H9 (cell line): Measurements from ENCODE around the gene MIB2. TPM values are rescaled to one million over a fixed set of nuclear protein-coding genes. Genes with fewer than 3 reads are reported as not detected.

Experiments used
- DNase-seq: peaks from one replicate; pipeline ENCODE4 v3.0.0-alpha.2; 2017
- H2AFZ ChIP-seq: one replicate; pipeline ENCODE4 v1.6.1; 2013; ENCODE audit warnings: mild to moderate bottlenecking, low read length, control low read depth, moderate library complexity
- H2AK5ac ChIP-seq: 2 replicates; pipeline ENCODE4 v1.6.1; 2013; ENCODE audit warnings: low read length, control low read depth, mixed read lengths; ENCODE audit not compliant: insufficient read length
- H2BK120ac ChIP-seq: one replicate; pipeline ENCODE4 v1.6.1; 2013; ENCODE audit warnings: low read depth, mild to moderate bottlenecking, low read length, control low read depth, inconsistent platforms; ENCODE audit not compliant: poor library complexity, severe bottlenecking
- H2BK12ac ChIP-seq: 2 replicates; pipeline ENCODE4 v1.6.1; 2013; ENCODE audit warnings: low read length, control low read depth, mixed read lengths, low read depth; ENCODE audit not compliant: insufficient read length
- H2BK15ac ChIP-seq: 2 replicates; pipeline ENCODE4 v1.6.1; 2013; ENCODE audit warnings: low read depth, low read length, control low read depth
- H2BK20ac ChIP-seq: one replicate; pipeline ENCODE4 v1.6.1; 2013; ENCODE audit warnings: low read depth, mild to moderate bottlenecking, low read length, control low read depth, inconsistent platforms; ENCODE audit not compliant: poor library complexity, severe bottlenecking
- H2BK5ac ChIP-seq: 2 replicates; pipeline ENCODE4 v1.6.1; 2013; ENCODE audit warnings: low read length, control low read depth, mixed read lengths; ENCODE audit not compliant: insufficient read length
- H3K14ac ChIP-seq: 2 replicates; pipeline ENCODE4 v1.6.1; 2013; ENCODE audit warnings: low read length, control low read depth; ENCODE audit not compliant: insufficient read depth
- H3K18ac ChIP-seq: 2 replicates; pipeline ENCODE4 v1.6.1; 2013; ENCODE audit warnings: low read depth, mild to moderate bottlenecking, mixed read lengths, low read length, control low read depth; ENCODE audit not compliant: insufficient read length
- H3K23ac ChIP-seq: 2 replicates; pipeline ENCODE4 v1.6.1; 2013; ENCODE audit warnings: low read length, control low read depth, mixed read lengths, low read depth; ENCODE audit not compliant: insufficient read length
- H3K23me2 ChIP-seq: 2 replicates; pipeline ENCODE4 v1.6.1; 2013; ENCODE audit warnings: low read depth, mild to moderate bottlenecking, mixed read lengths, low read length, control low read depth; ENCODE audit not compliant: insufficient read length, poor library complexity, severe bottlenecking
- H3K27ac ChIP-seq: 2 replicates; pipeline ENCODE4 v1.5.1; 2013; ENCODE audit warnings: low read length, control low read depth, mixed read lengths, low read depth; ENCODE audit not compliant: insufficient read length
- H3K27me3 ChIP-seq: 2 replicates; pipeline ENCODE4 v1.6.1; 2013; ENCODE audit warnings: low read length, control low read depth, inconsistent platforms; ENCODE audit not compliant: insufficient read depth
- H3K4ac ChIP-seq: 2 replicates; pipeline ENCODE4 v1.6.1; 2013; ENCODE audit warnings: low read depth, mild to moderate bottlenecking, control low read depth, inconsistent platforms, low read length, moderate library complexity
- H3K4me1 ChIP-seq: 2 replicates; pipeline ENCODE4 v1.6.1; 2013; ENCODE audit warnings: low read length, control low read depth, inconsistent platforms; ENCODE audit not compliant: insufficient read depth
- H3K4me2 ChIP-seq: 2 replicates; pipeline ENCODE4 v1.6.1; 2013; ENCODE audit warnings: low read length, control low read depth, mixed read lengths; ENCODE audit not compliant: insufficient read length, insufficient read depth
- H3K56ac ChIP-seq: 2 replicates; pipeline ENCODE4 v1.6.1; 2013; ENCODE audit warnings: low read depth, mild to moderate bottlenecking, mixed read lengths, low read length, control low read depth; ENCODE audit not compliant: insufficient read length
- H3K79me1 ChIP-seq: 2 replicates; pipeline ENCODE4 v1.6.1; 2013; ENCODE audit warnings: low read depth, mild to moderate bottlenecking, moderate library complexity, low read length, control low read depth, inconsistent platforms; ENCODE audit not compliant: insufficient read depth, poor library complexity, severe bottlenecking
- H3K79me2 ChIP-seq: 2 replicates; pipeline ENCODE4 v1.6.1; 2013; ENCODE audit warnings: low read length, control low read depth, inconsistent platforms; ENCODE audit not compliant: insufficient read depth
- H3K9ac ChIP-seq: 2 replicates; pipeline ENCODE4 v1.6.1; 2013; ENCODE audit warnings: low read length, control low read depth, mixed read lengths; ENCODE audit not compliant: insufficient read length; ENCODE audit errors: extremely low read depth
- H3K9me3 ChIP-seq: one replicate; pipeline ENCODE4 v1.6.1; 2013; ENCODE audit warnings: low read depth, low read length, inconsistent platforms; ENCODE audit not compliant: control insufficient read depth
- H3T11ph ChIP-seq: one replicate; pipeline ENCODE4 v1.6.1; 2013; ENCODE audit warnings: mild to moderate bottlenecking, low read length, control low read depth, inconsistent platforms
- H4K20me1 ChIP-seq: one replicate; pipeline ENCODE4 v1.6.1; 2013; ENCODE audit not compliant: control insufficient read depth, insufficient read length, insufficient read depth
- H4K5ac ChIP-seq: 2 replicates; pipeline ENCODE4 v1.6.1; 2013; ENCODE audit warnings: low read depth, mild to moderate bottlenecking, mixed read lengths, low read length, control low read depth; ENCODE audit not compliant: insufficient read length
- H4K8ac ChIP-seq: replicated peaks from 2 replicates; pipeline ENCODE4 v1.6.1; 2013; ENCODE audit warnings: low read length, control low read depth, mixed read lengths, low read depth; ENCODE audit not compliant: insufficient read length
- H4K91ac ChIP-seq: 2 replicates; pipeline ENCODE4 v1.6.1; 2013; ENCODE audit warnings: low read depth, mild to moderate bottlenecking, moderate library complexity, mixed read lengths, low read length, control low read depth; ENCODE audit not compliant: insufficient read length
- H3K27ac Mint-ChIP-seq, 3 experiments: 2 replicates in 2 of 3; 3 replicates in 1 of 3; pipeline ENCODE4 v1.8.0; 2020 to 2021; ENCODE audit warnings: mixed read lengths in 3 of 3, mild to moderate bottlenecking in 1 of 3, moderate library complexity in 1 of 3
- H3K27me3 Mint-ChIP-seq: 2 replicates; pipeline ENCODE4 v1.8.0; 2021; ENCODE audit warnings: low read depth, mild to moderate bottlenecking, moderate library complexity, mixed read lengths
- H3K36me3 Mint-ChIP-seq, 3 experiments: 2 replicates in 2 of 3; 3 replicates in 1 of 3; pipeline ENCODE4 v1.8.0; 2020 to 2021; ENCODE audit warnings: low read depth in 3 of 3, mixed read lengths in 3 of 3; ENCODE audit not compliant: insufficient read depth in 1 of 3
- H3K4me1 Mint-ChIP-seq, 2 experiments: 2 replicates each; pipeline ENCODE4 v1.8.0; 2020; ENCODE audit warnings: mixed read lengths in 2 of 2
- H3K4me3 Mint-ChIP-seq, 2 experiments: 2 replicates in 1 of 2; 3 replicates in 1 of 2; pipeline ENCODE4 v1.8.0; 2020 to 2021; ENCODE audit warnings: mild to moderate bottlenecking in 2 of 2, mixed read lengths in 2 of 2, moderate library complexity in 1 of 2
- H3K9me3 Mint-ChIP-seq, 2 experiments: 2 replicates in 1 of 2; 3 replicates in 1 of 2; pipeline ENCODE4 v1.8.0; 2020; ENCODE audit warnings: mild to moderate bottlenecking in 2 of 2, mixed read lengths in 2 of 2, moderate library complexity in 1 of 2
- WGBS: extraction: QIAGEN DNeasy Blood & Tissue Kit; methylation state at CpG from one replicate; pipeline ENCODE4 v1.1.7; 2013; ENCODE audit warnings: missing lambda C conversion rate, low lambda C conversion rate, mixed read lengths; ENCODE audit not compliant: insufficient read length; ENCODE audit errors: extremely low coverage; 5-methylcytosine and 5-hydroxymethylcytosine counted together
- total RNA-seq: library from RNA; stranded (reverse); gene quantifications from 2 replicates; pipeline ENCODE4 v1.2.1, GENCODE V29; 2021
- TF ChIP-seq, protein P1 (sequence below): fragments of 200-600 bp; sonication (generic); conservative IDR thresholded peaks from 3 replicates; pipeline ENCODE4 v1.8.0; 2021; ENCODE audit warnings: antibody characterized with exemption, mild to moderate bottlenecking

MIB2 gene
- total RNA-seq, 1 experiment from 2014 or later, result 77.8 TPM

DNA sequence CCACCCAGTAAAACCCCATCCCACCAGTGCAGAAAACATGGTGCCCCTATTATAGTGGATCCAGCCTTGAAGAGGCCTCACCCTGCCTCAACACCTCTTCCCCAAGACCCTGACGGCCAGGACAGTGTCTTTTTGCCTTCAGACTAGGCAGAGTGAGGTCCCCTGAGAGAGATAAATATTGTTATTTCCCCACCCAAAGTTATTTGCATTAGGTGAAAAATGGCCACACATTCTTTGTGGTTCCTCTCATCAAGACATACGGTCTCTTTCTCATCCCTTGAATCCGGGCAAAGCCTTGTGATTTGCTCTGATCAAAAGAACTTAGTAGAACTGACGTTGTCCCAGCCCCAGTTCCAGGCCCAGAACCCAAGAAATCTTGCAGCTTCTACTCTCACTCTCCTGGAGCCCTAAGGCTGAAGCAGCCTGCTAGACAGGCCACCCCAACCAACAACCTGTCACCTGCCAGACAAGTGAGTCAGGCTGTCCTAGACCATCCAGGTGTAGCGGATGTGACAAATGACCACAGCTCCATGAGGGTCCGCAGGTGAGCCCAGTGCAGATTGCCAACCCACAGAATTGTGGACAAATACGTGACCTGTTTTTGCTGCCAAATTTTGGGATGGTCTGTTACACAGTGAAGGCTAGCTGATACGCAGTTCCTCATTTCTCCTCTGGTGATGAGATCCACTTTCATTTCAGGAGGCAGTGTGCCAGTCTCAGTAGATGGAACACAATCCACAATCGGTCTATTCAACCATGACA lies 32.5 kb upstream of the MIB2 start:
- no peak overlapping the region for H2BK15ac ChIP-seq
- peak overlapping the region in 1 of 3 experiments; percentile 42; a peak in 1 of 7 replicates for H3K27ac Mint-ChIP-seq
- no peaks in the 10 kb centered on the region for H3K9me3 Mint-ChIP-seq
- no peak overlapping the region for H2BK120ac ChIP-seq
- no peaks in the 10 kb centered on the region for H3K79me1 ChIP-seq
- no peak overlapping the region for H2AK5ac ChIP-seq
- no peak overlapping the region for H3K56ac ChIP-seq
- H2AFZ ChIP-seq, result no peak overlapping the region
- H3K4ac ChIP-seq, result no peak overlapping the region
- no peaks in the 10 kb centered on the region for H3K27me3 ChIP-seq
- no peak overlapping the region for H2BK12ac ChIP-seq
- no peaks in the 10 kb centered on the region for H3K23me2 ChIP-seq
- peaks cover 63% of the 10 kb centered on the region for H3K27me3 Mint-ChIP-seq
- no peaks in the 10 kb centered on the region for H3K4me1 ChIP-seq
- no peak overlapping the region for H3K14ac ChIP-seq
- WGBS, result no CpG with 5 or more reads among the region's 9 CpGs
- no peak overlapping the region for H3T11ph ChIP-seq
- no peaks in the 10 kb centered on the region for H3K36me3 Mint-ChIP-seq
- H3K23ac ChIP-seq, result no peak overlapping the region
- H3K27ac ChIP-seq, result no peak overlapping the region
- no peak overlapping the region for H4K8ac ChIP-seq
- H4K20me1 ChIP-seq, result no peaks in the 10 kb centered on the region
- no peak overlapping the region for H3K4me3 Mint-ChIP-seq
- TF ChIP-seq, protein P1, sequence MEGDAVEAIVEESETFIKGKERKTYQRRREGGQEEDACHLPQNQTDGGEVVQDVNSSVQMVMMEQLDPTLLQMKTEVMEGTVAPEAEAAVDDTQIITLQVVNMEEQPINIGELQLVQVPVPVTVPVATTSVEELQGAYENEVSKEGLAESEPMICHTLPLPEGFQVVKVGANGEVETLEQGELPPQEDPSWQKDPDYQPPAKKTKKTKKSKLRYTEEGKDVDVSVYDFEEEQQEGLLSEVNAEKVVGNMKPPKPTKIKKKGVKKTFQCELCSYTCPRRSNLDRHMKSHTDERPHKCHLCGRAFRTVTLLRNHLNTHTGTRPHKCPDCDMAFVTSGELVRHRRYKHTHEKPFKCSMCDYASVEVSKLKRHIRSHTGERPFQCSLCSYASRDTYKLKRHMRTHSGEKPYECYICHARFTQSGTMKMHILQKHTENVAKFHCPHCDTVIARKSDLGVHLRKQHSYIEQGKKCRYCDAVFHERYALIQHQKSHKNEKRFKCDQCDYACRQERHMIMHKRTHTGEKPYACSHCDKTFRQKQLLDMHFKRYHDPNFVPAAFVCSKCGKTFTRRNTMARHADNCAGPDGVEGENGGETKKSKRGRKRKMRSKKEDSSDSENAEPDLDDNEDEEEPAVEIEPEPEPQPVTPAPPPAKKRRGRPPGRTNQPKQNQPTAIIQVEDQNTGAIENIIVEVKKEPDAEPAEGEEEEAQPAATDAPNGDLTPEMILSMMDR, result no peak
- H2BK5ac ChIP-seq, result no peak overlapping the region
- H3K9me3 ChIP-seq, result no peaks in the 10 kb centered on the region
- peaks cover 7 to 10% of the 10 kb centered on the region in 2 experiments; a peak in 3 of 4 replicates for H3K4me1 Mint-ChIP-seq
- H2BK20ac ChIP-seq, result no peak overlapping the region
- DNase-seq, result no peak
- no peak overlapping the region for H3K9ac ChIP-seq
- no peak overlapping the region for H4K5ac ChIP-seq
- no peak overlapping the region for H3K4me2 ChIP-seq
- H3K79me2 ChIP-seq, result no peaks in the 10 kb centered on the region
- H3K18ac ChIP-seq, result no peak overlapping the region
- H4K91ac ChIP-seq, result no peak overlapping the region
